GM21526 (cell line): Measurements from ENCODE around the gene SGPP2.
"Not testable (repeated sequence)": the region's sequence is repeated elsewhere in the genome, so short reads cannot be mapped to it uniquely, and the experiment has no call there.

Experiments used
- ATAC-seq: cut with Tn5 transposase; IDR thresholded peaks from one replicate; pipeline ENCODE4 v1.9.1; 2021; ENCODE audit warnings: moderate library complexity; ENCODE audit not compliant: unreplicated experiment, low FRiP score

SGPP2 gene

DNA sequence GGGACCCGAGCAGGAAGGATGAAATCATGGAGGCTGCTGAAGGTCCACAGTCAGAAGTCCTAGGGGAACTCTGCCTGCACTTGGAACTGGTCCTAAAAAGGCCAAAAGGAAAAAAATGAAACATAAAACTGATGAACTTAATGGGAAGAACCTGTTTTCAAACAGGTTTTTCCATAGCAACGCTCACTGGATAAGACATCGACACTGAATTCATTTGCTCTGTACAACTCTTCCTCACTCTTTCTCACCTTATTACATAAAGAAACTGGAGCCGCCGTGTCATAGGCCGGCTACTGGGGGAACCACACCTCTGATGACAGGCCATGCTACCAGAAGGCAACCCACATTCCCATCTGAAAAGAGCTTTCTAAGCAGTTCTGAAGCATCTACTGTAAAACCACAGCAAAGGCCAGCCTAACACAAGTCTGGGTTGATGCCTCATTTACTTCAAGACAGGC, 147.9 kb downstream of the SGPP2 start:
- ATAC-seq: no peak

DNA sequence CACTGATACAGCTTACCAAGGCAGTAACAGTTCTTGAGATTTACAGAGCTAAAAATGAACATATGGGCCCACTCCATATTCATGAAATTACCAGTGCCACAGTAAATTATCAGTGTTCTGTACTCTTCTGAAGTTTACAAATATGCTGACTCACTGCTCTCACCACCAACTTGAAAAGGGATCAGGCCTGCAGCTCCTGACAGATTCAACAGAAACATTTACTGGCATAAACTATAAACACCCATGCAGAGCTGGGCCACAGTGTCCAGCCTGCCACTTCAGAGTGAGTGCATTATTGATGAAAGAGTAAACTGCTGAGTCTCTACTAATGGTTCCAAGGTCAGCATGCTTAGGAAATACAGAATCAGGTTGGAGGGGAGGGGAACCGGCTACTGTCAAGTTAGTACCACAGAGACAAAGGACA, 148.4 kb downstream of the SGPP2 start:
- no peak for ATAC-seq

GRCh38 chr2:222575618-222576017, 151.3 kb downstream of the SGPP2 start:
- no peak for ATAC-seq

DNA sequence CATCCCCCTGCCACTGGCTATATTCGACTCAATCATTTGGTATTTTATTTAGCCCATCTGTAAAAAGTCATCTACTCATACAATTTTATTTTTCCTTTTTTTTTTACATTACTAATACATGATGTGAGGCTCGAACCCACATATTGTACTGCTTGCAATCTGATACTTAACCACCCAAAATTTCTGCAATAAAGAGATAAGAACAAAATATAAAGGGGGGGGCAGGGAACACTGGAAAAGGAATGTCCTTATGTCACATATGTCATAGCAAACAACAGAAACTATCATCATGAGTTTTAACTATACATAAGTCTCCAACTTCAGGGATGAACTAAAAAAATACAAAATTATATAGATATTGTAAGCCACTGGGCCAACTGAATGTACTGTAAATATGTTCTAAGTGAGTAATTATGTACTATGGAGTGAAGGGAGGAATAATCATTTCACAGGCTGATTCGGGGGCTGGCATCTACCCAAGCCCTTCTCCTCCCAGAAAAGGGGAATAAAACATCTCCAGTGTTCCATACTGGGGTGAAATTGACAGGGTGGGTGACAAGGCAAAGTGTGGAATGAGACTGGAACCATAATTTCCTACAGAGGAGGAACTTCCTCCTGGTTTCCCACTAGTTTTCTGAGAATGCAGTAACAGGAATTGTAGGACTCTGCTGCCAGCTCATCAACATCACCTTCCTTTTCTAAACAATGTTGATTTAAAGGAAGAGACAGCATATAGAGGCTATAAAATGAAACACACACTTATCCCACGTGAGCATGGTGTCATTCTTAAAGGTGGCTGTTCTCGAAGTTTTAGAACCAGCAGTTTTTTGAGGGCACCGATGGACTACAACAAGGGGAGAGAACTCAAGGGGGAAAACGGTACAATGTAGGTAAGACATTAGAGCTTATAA, 152.1 kb downstream of the SGPP2 start:
- no peak for ATAC-seq

DNA sequence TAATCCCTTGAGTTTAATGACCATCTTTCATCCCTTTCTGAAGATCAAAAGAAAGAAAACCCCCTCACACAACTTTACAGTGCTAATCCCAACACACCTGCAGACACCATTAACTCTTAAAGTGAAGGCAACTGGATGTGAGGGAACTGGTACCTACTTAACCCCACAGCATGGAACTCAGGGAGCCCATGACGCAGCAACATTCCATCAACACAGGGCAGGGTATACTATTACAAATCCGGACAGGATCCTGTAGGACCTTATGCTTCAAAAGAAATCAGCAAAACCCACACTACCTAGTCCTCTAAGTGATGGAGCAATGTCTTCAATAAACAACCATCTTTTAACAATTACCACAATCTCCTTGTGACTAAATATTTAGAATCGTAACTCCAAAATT, 153.0 kb downstream of the SGPP2 start:
- ATAC-seq: no peak

DNA sequence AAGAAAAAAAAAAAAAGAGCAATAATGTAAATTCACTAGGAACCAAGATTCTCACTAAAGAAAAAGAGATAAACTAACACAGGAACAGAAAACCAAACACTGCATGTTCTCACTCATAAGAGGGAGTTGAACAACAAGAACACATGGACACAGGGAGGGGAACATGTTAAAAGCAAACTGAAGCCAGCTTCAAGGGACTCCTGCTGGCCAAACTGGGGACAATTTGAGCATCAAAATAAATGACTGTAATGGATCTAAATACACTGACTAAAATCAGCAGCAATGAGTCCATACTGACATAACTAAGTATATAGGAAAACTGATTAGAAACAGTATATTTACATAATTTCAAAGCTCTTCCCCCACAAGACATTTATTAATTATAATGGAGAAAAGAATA, 158.6 kb downstream of the SGPP2 start:
- no peak for ATAC-seq

GRCh38 chr2:222584589-222584988, 160.2 kb downstream of the SGPP2 start:
- ATAC-seq: not testable (repeated sequence)

DNA sequence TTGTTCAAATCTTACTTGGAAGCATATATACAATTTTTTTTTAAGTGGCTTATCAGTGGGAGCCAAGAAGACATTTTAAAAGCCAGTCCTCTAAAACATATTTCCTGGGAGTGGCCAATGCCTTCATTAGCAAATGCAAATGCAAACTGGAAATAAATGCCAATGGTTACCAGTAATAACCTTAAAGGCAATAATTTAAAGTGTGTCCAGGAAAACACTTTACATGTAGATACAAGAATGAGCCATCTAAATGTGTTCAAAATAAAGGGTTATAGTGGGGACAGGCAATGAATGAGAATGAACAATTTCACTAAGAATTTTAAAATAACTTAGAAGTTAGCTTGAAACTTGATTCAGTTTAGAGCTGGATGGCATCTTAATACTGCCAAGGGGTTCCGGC, 167.3 kb downstream of the SGPP2 start:
- ATAC-seq: no peak

DNA sequence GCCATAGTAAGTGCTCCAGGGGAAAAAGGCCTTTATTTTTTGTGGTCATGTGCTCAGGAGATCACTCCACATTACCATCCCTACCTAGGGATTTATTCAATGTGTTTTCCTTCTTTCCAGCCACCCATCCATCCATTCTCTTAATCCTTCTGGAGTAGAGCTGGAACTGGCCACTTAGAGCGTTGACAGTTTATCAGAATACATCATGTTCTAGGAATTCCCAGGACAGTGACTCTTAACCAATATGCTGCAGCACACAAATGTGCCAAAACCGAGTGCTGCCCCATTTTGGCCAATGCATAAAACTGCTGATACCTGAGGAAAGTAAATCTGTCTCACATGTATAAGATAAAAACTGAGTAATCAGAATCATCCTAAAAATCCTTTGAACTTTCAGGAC, 167.8 kb downstream of the SGPP2 start:
- ATAC-seq: no peak

DNA sequence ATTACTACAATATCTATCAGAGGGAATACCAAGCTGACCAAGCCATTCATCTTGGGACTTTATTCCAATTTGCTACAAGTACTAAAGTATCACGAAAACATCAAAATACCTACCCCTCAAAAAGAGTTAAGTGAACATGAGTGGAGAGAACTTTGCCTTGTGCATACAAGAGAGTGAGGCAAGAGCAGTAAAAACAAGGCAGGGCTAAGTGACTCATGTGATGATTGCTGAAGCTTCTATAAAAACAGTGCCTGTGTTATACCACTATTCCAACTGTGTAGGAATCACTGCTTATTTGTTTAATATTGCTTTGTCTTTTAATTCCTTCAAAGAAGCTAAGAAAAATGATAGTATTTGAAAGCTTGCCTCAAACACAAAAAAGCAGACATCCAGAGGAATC, 170.3 kb downstream of the SGPP2 start:
- no peak for ATAC-seq

- no peak for ATAC-seq
Measured at GRCh38 chr2:222595581-222595980, 171.2 kb downstream of the SGPP2 start.

DNA sequence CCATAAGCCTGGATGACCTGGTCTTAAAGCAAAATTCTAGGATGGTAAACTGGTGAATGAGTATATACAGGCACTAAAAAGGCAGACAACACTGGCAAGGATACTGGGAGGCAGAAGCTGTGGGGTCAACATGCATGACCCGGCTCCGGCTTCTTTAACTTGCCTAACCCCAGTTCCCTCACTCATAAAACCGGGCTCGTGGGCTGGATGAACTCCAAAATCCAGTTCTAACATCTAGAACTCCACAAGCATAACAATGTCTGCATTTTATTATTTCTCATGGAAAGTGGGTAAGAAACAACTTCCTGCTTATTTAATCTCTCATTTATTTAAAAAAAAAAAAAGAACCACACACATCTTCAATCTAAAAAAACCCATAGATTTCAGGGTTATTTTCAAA, 174.3 kb downstream of the SGPP2 start:
- no peak for ATAC-seq

DNA sequence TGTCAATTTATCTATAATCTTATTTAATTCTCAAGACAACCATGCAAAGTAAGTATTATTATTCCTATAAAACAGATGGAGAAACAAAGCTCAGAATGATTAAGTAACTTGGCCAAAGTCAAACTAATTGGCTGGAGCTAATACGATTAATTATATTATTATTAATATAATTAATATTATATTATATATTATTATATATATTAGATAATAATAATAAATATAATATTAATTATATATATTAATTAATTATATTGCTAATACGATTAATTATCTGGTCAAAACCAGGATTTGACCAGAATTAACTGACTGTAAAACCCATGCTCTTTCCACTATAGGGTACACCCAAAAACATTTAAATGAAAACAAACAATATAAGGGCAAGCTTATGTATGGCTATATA, 179.2 kb downstream of the SGPP2 start:
- ATAC-seq: no peak

- no peak for ATAC-seq
Measured at GRCh38 chr2:222604749-222605515, 180.6 kb downstream of the SGPP2 start.

DNA sequence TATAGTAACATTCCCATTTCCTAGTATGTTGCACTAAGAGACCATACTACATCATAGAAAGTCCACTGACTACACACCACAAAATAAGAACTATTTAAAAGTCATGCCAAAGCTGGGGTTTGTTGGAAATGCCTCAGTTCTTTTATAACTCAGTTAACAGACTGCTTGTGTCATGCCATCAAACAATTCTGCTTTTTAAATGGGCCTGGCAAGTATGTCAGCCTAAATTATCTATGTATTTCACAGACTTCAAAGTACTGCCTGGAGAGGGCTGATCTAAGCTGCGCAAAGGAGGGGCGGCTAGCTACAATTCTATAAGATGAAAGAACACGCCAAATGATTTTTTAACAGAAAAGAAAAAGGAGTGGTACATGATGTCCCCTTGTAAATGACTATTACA, 182.0 kb downstream of the SGPP2 start:
- ATAC-seq: no peak

DNA sequence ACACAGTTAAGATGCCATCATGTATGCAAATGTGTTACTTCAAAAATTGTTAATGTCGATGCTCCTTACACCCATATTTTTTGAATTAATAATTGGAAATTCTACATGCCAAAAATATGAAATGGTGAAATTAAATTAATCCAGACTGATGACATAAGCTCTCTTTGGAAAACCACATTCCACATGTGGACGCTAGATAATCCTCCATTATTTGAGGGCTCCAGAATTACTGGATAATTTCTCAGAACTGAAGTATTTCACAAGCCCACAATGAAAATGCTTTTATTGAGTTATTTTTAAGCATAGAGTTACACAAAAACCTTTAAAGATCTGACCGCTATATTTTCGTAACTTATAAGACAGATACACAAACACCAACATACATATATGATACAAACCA, 183.7 kb downstream of the SGPP2 start:
- no peak for ATAC-seq

GRCh38 chr2:222609381-222609780, 185.0 kb downstream of the SGPP2 start:
- ATAC-seq: no peak
